HG03108 (cell line): ENCODE results near the gene TTLL7.

Source experiments
- ATAC-seq: cut with Tn5 transposase; IDR thresholded peaks from one replicate; pipeline ENCODE4 v1.9.1; 2021; ENCODE audit warnings: moderate library complexity; ENCODE audit not compliant: unreplicated experiment

The TTLL7 gene

DNA sequence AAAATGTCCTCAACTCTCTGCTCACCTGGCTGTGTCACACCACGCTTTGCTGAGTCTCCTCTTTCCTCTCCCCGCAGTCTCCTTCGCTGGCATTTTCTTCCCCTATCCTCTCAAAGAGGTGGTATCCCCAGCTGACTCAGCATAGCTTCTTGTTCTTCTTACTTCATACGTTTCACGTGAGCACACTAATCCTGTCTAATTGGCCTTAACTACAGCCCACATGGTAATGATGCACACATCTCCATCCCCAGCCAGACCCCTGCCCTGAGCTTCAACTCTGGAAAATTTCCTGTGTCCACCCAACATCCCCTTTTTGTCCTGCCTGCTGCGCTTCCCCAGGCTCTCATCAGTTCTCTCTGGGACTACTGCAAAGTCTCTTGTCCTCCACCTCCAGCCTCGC lies 169.8 kb downstream of the TTLL7 start:
- no peak for ATAC-seq

DNA sequence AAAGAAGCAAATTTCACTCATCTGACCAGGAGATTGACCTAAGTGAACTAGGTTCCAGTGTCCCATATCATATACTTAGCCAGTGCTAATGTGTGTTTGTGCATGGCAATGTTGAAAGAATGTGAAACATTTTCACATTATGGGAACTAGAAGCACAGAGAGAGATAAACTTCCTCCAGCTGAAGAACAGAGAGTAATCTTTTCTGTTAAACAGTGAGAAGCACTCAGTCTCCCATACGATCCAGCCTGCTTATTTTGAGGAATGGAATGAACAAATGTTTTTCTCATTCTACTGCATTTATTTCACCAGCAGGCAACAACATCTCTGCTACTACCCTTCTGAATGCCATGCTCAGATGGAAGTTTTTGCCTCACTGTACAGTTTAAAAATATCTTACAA lies 170.5 kb downstream of the TTLL7 start:
- no peak for ATAC-seq

DNA sequence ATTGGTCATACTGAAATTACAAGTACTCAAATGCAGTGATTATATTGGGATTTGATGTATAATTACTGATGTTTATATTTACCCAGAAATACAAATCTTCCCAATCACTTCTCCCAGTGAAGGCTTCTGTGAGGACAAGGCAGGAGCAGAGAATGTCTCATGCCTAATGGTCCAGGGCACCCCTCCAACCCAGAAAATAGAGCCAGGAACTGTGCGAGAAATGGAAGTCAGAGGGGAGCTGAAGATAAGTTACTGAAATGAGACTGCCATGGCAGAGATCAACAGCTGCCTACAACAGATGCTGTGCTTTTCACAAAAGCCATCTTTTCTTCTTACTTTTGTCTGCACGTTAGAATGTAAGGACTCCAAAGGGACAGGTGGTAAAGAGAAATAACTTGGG lies 171.2 kb downstream of the TTLL7 start:
- ATAC-seq = no peak

DNA sequence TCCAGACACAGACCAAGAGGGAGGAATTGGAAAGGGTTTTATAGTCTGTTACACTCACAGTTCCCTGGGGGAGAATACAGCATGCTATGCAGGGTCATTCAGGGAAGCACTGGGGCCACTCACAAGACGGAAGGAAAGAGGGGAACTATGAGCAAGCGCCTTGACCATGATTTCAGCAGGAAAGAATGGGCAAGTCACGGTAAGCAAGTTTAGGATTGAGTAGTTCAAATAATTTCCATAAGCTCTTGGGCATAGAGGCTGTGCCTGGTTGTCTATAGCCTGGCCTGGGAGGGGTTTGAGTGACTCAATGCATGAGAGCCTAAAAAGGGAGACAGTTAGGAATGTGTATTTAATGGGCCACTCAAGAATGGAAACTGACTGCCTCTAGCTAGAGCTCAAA lies 176.7 kb downstream of the TTLL7 start:
- ATAC-seq = no peak

DNA sequence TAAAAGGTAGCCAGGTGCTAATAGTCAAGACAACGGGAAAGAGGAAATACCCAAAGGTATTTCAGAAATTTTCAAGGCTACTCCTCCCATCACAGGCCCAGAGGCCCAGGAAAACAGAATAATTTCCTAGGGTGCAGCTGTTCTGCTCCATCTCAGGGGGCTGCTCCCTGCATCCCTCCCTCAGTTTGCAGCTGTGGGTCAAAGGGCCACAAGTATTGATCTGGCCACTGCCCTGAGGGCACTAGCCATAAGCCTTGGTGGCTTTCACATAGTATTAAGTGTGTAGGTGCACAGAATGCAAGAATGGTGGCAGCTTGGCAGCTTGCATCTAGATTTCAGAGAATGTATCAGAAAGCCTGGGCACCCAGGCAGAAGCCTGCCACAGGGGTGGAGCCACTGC lies 179.5 kb downstream of the TTLL7 start:
- no peak for ATAC-seq

DNA sequence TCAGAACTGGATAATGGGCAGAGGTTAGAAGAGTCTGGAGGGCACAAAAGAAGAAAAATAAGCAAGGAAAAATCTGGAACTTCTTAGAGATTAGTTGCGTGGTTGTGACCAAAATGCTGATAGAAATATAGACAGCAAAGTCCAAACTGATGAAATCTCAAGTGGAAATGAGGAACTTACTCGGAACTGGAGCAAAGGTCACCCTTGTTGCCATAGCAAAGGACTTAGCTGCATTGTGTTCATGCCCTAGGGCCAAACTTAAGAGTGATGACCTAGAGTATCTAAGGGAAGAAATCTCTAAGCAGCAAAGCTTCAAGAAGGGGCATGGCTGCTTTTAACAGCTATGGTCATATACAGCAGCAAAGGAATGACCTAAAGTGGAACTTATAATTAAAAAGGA lies 180.0 kb downstream of the TTLL7 start:
- ATAC-seq = no peak

DNA sequence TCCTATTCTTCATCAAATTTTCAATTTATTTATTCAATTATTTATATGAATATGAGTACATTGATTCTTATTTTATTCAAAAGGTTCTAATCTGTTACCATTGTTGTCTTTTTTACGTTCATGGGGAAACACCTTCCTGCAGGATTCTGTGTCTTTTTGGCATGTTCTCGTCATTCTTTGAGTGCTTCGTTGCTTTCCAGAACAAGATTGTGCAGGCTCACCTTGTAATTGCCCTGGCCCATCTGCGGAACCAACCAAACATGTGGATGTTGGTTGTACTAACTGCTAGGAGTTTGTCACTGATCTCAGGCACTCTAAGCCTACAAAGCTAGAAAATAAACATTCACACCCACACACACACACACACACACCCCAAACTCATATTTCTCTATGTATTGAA lies 182.1 kb downstream of the TTLL7 start:
- ATAC-seq = no peak

DNA sequence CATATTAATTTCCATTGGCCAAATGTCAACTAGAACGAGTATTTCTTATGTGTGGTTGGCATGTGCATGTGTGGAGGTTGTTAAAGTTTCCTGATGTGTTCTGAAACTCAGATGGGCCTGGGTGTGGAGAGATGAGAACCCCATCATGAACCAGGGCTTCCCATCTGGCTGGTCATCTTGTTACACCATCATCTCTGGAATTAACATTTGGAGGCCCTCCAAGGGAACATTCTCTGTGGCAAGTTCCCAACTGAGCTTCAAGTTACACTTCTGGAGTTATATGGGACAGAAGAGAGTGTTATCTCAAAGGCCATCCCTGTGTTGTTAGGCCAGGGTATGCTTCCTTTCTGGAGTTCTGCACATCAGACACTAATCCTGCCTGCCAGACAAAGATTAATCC lies 183.6 kb downstream of the TTLL7 start:
- no peak for ATAC-seq
